HG03460 (cell line): ENCODE data around the gene TSNAX.
"Not testable (repeated sequence)": the region's sequence is repeated elsewhere in the genome, so short reads cannot be mapped to it uniquely, and the experiment has no call there.

Experiments used
- ATAC-seq: cut with Tn5 transposase; IDR thresholded peaks from one replicate; pipeline ENCODE4 v1.9.1; 2021; ENCODE audit not compliant: unreplicated experiment

The TSNAX gene

DNA sequence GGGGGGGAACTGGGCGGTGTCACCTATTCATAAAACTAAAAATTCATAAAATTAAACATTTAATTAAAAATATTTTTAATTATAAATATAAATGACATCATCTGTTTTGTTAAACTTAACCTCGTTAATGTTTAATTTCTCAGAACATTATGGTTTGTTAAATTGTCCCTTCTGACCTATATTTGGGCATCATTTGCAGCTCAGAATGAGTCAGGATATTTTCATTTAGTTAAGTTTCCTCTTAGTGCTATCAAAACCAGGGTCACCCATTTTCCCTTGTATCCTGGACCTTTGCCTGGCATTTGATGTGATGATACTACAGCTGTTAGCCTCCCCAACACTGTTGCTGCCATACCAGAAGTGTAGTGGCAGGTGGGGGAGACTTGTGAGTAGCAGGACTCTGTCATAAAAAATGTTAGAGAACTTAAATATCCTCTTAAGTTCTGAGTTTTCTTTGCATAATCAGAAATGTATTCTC, 30.3 kb downstream of the TSNAX start:
- no peak for ATAC-seq

- ATAC-seq = no peak
Observed at GRCh38 chr1:231561647-231562383, 33.3 kb downstream of the TSNAX start.

DNA sequence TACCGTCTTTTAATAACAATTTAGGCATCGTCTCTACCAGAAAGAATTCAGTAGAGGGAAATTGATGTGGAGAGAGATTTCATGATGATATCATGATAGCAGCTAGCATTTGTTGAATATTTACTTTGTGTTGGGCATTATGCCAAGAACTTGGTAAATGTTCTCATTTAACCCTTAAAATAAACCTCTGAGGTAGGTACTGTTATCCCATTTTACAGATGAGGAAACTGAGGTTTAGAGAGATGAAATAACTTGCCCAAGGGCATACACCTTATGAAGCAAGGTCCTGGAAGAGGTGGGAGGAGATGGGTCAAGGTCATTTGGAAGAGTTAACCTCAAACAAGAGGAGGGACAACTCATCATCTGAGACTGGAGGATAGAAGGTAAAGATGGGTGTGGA, 34.8 kb downstream of the TSNAX start:
- ATAC-seq = no peak

DNA sequence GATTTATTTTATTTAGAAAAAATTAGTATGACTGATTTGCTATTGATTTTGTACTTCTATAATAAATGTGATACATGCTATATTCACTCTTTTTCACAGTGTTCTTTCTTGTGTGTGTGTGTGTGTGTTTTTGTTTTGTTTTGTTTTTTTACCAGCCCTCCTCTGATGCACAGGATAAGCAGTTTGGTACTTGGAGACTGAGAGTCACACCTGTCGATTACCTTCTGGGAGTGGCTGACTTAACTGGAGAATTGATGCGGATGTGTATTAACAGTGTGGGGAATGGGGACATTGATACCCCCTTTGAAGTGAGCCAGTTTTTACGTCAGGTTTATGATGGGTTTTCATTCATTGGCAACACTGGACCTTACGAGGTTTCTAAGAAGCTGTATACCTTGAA, 35.9 kb downstream of the TSNAX start:
- no peak for ATAC-seq

- ATAC-seq = no peak
Observed at GRCh38 chr1:231566496-231566895, 38.0 kb downstream of the TSNAX start.

GRCh38 chr1:231570262-231570661, 41.8 kb downstream of the TSNAX start:
- not testable (repeated sequence) for ATAC-seq

DNA sequence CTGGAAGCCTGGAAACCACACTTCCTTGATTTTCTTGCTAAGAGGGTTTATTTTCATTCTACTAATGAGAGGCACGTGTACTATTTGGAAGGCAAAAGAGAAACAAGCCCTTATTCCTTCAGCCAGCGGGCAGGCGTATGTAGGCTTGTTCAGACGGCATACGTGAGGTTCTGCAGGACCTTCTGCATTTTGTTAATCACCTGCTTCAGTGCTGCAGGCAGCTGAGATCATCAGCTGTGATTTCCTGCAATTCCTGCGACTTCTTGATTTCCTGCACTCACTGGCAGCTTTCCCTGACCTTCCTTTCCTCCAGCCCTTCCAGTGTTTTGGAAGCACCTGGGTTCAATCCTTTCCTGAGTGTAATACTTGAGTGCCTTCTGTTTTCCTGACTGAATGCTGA, 43.4 kb downstream of the TSNAX start:
- no peak for ATAC-seq

GRCh38 chr1:231575472-231575871, 47.0 kb downstream of the TSNAX start:
- ATAC-seq = no peak

DNA sequence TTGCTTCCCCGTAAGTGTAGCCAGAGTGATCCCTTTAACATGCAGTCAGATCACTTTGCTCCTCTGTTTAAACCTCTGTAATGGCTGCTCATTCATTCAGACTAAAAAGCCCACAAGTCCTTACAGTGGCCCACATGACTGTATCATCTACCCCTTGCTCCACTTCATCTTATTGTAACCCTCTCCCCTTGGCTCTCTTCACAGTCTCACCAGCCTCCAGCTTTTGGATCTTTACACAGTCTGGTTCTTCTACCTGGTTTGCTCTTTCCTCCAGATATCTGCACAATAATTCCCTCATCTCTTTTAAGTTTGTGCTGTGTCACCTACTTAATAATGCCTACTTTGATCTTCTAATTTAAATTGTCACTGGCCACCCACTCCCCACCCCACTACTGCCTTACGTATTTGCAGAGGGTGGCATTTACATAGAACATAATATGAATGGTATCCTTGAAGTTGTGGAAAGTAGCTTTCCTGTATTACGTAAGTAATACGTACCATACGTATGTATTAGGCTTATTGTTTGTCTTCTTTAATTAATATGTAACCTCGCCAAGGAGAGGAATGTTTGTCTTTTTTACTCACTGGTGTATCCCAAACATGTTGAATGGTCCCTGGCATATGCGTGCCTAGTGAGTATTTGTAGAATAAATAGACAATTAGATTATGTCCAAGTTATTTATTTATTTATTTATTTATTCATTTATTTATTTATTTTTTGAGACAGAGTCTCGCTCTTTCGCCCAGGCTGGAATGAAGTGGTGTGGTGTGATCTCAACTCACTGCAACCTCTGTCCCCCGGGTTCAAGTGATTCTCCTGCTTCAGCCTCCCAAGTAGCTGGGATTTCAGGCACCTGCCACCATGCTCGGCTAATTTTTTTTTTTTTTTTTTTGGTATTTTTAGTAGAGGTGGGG, 48.6 kb downstream of the TSNAX start:
- ATAC-seq = no peak

- no peak for ATAC-seq
Observed at GRCh38 chr1:231580874-231581273, 52.4 kb downstream of the TSNAX start.

- no peak for ATAC-seq
Observed at GRCh38 chr1:231581859-231582258, 53.4 kb downstream of the TSNAX start.

- ATAC-seq = no peak
Observed at GRCh38 chr1:231583376-231583775, 54.9 kb downstream of the TSNAX start.

DNA sequence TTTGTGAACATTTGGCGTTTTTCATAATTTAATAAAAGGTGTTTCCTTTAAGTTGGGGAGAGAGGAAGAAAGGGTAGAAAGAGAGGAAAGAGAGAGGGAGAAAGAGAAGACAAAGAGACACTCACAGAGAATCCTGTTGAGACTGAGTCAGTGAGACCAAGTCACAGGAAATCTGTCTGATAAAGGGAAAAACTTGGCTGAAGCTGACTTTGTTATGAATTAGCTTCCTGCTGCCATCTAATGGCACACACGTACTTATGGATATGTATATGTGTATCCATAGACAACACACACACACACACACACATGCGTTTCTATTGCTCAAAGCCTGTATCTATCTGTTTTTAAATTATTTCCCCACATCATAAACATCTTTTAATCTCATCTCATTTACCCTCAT, 55.6 kb downstream of the TSNAX start:
- ATAC-seq = no peak

DNA sequence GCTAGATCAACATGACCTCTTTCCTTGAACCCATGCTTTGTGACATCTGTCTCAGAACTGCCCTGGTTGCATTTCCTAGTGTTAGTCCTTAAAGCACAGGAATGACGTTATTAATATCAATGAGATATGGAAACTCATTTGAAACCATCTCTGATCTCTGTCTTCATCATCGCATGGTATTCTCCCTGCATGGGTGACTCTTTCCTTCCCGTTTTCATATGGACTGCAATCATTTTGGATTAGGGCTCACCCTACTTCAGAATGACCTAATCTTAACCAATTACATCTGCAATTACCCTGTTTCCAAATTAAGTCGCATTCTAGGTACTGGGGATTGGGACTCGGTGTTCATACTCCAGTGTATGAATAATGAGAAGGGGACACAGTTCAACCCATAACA, 56.5 kb downstream of the TSNAX start:
- no peak for ATAC-seq

- ATAC-seq = no peak
Observed at GRCh38 chr1:231590453-231591198, 62.2 kb downstream of the TSNAX start.

DNA sequence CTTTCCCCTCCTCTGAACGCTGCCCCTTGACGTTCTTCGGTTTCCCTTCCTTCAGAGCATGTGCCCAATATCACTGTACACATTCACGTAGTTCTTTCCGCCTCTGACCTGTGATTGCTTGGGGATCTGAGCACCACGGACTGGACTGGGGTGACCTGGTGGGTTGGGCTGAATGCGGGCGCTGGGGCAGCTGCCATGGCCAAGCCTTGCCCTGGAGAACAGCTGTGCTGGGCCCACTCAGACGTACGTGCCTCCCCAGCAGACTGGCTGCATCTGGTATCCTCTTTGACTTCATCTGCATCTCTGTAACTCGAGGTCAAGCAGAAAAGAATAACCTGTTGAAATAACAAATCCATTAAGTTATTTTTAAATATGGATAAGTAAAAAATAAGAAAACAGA, 63.0 kb downstream of the TSNAX start:
- ATAC-seq = no peak

GRCh38 chr1:231592809-231593208, 64.3 kb downstream of the TSNAX start:
- ATAC-seq = no peak

DNA sequence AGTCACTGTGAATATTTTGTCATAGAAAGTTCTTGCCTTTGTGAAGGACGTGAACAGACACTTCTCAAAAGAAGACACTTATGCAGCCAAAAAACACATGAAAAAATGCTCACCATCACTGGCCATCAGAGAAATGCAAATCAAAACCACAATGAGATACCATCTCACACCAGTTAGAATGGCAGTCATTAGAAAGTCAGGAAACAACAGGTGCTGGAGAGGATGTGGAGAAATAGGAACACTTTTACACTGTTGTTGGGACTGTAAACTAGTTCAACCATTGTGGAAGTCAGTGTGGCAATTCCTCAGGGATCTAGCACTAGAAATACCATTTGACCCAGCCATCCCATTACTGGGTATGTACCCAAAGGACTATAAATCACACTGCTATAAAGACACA, 64.8 kb downstream of the TSNAX start:
- ATAC-seq = not testable (repeated sequence)

DNA sequence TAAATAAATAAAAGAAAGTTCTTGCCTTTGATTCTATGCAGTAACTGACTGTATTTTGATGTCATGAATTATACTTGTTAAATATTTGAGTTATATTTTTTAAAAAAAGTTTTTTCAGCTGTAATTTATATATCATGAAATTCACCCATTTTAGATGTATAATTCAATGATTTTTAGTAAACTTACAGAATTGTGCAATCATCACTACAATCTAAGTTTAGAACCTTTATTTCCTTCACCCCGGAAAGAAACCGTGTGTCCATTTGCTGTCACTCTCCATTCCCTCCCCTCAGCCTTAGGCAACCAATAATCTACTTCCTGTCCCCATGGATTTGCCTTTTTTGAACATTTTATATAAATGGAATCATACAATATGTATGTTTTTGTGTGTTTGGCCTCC, 65.7 kb downstream of the TSNAX start:
- ATAC-seq = no peak

DNA sequence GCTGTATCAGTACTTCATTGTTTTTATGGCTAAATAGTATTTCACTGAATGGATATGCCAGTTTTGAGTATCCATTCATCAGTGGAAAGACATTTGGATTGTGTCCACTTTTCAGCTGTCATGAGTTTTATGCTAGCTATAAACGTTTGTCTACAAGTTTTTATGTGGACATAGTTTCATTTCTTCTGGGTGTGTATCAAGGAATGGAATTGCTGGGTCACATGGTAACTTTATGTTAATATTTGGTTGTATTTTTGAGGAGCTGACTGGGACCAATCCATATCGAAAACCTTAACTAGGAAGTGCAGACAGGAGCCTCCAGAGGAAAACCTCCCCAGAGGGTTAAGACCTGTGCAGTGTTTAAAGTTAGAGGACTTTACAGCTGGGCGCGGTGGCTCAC, 66.3 kb downstream of the TSNAX start:
- no peak for ATAC-seq

DNA sequence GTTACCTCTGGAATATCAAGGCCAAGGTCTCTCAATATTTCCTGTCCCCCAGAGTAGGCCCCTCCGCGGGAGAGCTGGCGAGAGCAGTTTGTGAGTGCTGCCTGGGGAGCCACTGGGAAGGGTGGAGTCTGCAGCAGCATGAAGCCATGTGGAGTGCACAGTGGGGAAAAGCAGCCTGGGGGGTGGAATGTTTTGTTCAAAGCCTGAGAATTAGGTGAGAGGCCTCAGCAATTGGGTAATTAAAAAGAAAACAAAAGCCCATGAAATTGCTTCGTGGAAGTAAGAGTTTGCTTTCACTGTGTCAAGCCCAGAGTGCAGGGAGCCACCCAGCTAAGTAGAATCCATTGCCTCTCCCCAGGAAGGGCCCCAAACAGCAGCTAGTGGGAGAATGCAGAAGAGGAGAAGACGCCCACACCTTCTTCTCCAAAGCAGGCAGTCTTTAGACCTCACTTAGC, 67.9 kb downstream of the TSNAX start:
- no peak for ATAC-seq
